Choroid plexus epithelial cell (primary cell): ENCODE results near the gene TGIF2.

Experiments used
- DNase-seq: peaks from one replicate; pipeline ENCODE4 v3.0.0-alpha.2; 2010; ENCODE audit warnings: low read depth
- H3K4me3 ChIP-seq: 2 replicates; pipeline ENCODE4 v1.5.1; 2011; ENCODE audit warnings: low read depth, mild to moderate bottlenecking, control low read depth, low read length, moderate library complexity
- TF ChIP-seq, protein P1 (sequence below): conservative IDR thresholded peaks from 2 replicates; pipeline ENCODE4 v1.5.1; 2011; ENCODE audit warnings: low read depth, mild to moderate bottlenecking, control low read depth, inconsistent platforms, low read length, moderate library complexity

TGIF2 gene

DNA sequence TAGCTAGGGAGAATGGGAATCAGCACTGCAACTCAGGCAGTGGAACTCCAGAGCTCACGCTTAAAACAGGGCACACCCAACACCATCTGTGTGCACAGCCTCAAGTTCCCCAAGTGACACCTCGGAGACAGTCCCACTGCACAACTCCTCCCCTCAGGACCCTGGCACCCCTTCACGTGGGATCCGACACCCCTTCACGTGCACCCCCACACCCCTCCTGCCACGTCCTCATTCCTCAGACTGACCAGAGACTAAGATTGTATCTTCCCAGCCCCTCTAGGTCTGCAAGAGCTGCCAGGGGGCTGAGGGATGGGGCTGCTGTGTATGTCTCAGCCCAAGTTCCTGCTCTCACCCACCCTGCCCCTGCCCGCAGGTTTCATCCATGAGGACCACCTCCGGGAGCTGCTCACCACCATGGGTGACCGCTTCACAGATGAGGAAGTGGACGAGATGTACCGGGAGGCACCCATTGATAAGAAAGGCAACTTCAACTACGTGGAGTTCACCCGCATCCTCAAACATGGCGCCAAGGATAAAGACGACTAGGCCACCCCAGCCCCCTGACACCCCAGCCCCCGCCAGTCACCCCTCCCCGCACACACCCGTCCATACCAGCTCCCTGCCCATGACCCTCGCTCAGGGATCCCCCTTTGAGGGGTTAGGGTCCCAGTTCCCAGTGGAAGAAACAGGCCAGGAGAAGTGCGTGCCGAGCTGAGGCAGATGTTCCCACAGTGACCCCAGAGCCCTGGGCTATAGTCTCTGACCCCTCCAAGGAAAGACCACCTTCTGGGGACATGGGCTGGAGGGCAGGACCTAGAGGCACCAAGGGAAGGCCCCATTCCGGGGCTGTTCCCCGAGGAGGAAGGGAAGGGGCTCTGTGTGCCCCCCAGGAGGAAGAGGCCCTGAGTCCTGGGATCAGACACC is 24.4 kb upstream of the TGIF2 start:
- TF ChIP-seq, protein P1, sequence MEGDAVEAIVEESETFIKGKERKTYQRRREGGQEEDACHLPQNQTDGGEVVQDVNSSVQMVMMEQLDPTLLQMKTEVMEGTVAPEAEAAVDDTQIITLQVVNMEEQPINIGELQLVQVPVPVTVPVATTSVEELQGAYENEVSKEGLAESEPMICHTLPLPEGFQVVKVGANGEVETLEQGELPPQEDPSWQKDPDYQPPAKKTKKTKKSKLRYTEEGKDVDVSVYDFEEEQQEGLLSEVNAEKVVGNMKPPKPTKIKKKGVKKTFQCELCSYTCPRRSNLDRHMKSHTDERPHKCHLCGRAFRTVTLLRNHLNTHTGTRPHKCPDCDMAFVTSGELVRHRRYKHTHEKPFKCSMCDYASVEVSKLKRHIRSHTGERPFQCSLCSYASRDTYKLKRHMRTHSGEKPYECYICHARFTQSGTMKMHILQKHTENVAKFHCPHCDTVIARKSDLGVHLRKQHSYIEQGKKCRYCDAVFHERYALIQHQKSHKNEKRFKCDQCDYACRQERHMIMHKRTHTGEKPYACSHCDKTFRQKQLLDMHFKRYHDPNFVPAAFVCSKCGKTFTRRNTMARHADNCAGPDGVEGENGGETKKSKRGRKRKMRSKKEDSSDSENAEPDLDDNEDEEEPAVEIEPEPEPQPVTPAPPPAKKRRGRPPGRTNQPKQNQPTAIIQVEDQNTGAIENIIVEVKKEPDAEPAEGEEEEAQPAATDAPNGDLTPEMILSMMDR = no peak
- no peak for DNase-seq
- H3K4me3 ChIP-seq = no peak overlapping the region

DNA sequence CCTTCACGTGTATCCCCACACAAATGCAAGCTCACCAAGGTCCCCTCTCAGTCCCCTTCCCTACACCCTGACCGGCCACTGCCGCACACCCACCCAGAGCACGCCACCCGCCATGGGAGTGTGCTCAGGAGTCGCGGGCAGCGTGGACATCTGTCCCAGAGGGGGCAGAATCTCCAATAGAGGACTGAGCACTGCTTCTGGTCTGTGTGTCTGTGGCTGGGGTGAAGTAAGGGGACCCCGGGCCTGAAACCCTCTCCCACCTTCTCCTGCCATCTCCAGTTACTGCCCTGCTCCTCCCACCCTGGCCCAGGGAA is 23.8 kb upstream of the TGIF2 start:
- DNase-seq = no peak
- TF ChIP-seq, protein P1 = no peak
- no peak overlapping the region for H3K4me3 ChIP-seq

DNA sequence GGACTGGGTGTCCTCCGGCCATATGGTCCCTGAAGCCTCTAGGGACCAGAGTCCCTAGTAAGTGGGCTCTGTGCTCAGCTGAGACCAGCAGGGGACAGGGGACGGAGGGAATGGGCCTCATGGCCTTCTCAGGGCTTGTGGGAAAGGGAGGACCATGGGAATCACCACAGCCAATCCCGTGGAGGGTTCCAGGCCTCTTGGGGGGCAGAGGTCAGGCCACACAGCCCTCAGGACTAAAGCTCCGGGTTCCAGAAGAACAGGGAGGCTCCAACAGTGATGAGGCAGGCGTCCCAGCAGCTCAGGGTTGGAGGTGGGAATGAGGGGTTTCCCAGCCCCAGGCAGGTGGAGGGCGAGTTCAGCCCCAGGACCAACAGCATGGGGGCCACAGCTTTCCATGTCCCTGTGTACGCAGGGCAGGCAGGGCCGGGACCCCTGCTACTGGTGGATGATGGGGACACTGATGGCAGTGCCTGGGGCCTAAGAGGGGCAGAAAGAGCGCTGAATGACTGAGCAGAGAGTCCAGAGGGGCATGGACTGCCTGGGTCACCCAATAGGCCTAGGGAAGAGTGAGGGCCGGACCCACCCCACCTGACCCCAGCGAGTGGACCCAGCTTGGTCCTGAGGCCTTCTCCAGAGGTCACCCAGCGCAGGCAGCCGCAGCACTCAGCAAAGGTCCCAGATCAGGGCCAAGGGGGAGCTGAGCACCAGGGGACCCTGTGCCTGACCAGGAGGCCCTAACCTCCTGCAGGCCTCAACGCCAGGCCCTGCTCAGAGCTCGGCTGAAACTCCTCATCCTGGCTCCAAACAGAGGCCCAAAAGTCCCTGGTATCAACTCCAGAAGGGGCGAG is 23.2 kb upstream of the TGIF2 start:
- DNase-seq = peak; percentile 34
- H3K4me3 ChIP-seq = no peak overlapping the region
- TF ChIP-seq, protein P1 = no peak

DNA sequence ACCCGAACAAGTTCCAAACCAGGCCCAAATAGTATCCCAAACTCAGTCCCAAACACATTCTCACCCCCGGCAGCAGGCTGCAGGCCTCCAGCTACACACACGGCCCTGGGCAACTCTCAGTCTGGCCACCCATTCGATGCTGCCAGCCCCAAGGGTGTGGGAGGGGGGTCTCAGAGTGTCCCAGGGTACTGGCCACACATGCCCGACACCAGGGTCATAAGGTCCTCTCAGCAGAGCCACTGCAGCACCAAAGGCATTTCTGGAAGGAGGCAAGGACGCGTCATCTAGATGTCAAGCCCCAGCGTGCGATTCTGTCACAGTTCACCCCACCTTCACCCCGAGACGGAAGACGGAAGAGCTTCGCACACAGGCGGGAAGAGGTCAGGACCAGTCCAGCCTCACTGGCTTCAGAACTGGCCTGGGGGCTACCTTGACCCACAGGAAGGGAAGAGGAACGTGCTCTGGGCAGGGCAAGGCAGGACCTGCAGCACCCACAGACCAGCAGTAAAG is 22.6 kb upstream of the TGIF2 start:
- TF ChIP-seq, protein P1 = no peak
- DNase-seq = peak; percentile 31
- no peak overlapping the region for H3K4me3 ChIP-seq

DNA sequence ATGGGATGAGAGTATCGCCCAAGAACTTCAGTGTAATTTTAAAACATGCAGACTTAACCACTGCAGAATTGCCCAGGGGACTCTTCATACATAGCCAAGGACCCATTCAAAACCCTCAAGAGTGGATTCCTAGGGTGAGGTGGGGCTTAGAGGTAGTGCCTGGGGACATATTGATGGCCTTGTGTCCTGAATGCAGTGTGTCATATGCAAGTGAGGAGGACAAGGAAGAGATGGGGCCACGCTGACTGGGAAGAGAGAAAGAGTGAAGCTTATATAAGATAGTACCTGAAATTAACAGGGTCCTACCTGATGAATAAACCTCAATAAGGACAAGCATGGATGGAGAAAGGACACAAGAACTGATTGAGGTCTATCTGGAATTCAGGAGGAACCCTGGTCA is 18.1 kb upstream of the TGIF2 start:
- no peak overlapping the region for H3K4me3 ChIP-seq
- TF ChIP-seq, protein P1 = no peak
- no peak for DNase-seq

DNA sequence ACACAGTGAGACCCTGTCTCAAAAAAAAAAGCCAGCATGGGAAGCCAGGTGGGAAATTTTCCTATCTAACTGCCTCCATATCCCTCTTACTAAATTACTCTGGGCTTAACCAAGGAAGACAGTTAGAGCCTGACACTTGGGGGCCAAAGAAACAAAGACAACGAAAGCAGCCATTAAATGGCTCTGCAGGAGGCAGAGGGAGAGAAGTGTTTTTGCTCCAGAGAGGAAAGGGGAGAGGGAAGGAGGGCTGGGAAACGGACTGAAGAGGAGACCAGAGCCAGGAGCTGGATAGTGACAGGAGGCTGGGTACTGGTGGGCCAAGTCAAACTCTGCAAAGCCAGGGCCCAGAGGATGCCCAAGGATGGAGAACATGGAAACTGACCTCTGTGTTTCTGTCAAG is 10.7 kb upstream of the TGIF2 start:
- TF ChIP-seq, protein P1 = no peak
- no peak for DNase-seq
- H3K4me3 ChIP-seq = no peak overlapping the region
